PC-9 (cell line): ENCODE data around the gene EPHB2. TPM values are rescaled to one million over a fixed set of nuclear protein-coding genes. Genes with fewer than 3 reads are reported as not detected.

Experiments
- Bru-seq: library from RNA; stranded (reverse); fragments of 400-500 nt; gene quantifications from one replicate; lab custom pipeline; 2021; lab: Mats Ljungman, UMichigan
- BruChase-seq, 2 experiments: library from RNA; stranded (reverse); fragments of 400-500 nt; gene quantifications; one replicate each; lab custom pipeline; 2021; lab: Mats Ljungman, UMichigan
- BruUV-seq: library from RNA; stranded (reverse); fragments of 400-500 nt; replicated peaks from 2 replicates; lab custom pipeline; 2021; lab: Mats Ljungman, UMichigan
- CTCF ChIA-PET: fragments of 300-600 bp; sonication (Branson Sonifier 250); formaldehyde crosslinking; loops from one replicate; lab custom pipeline; 2022; ENCODE audit warnings: antibody characterized with exemption; lab: Charles Lee
- POLR2A ChIA-PET: fragments of 300-600 bp; sonication (Branson Sonifier 250); formaldehyde crosslinking; loops from one replicate; lab custom pipeline; 2022; ENCODE audit warnings: antibody characterized with exemption; ENCODE audit not compliant: unreplicated experiment; lab: Charles Lee
- DNase-seq, 2 experiments: peaks; one replicate each; pipeline versions ENCODE4 v3.0.0 to v3.0.0-alpha.2; 2015 to 2022; ENCODE audit warnings: mixed read lengths in 1 of 2
- H2AFZ ChIP-seq: fragments of 200-600 bp; sonication (generic); 2 replicates; pipeline ENCODE4 v1.8.1; 2017; ENCODE audit warnings: antibody characterized with exemption
- H3F3A ChIP-seq: fragments of 200-600 bp; sonication (generic); 2 replicates; pipeline ENCODE4 v1.8.1; 2017; ENCODE audit warnings: antibody characterized with exemption, mild to moderate bottlenecking, low read depth; ENCODE audit not compliant: insufficient read depth
- H3K27ac ChIP-seq: fragments of 200-600 bp; sonication (generic); 2 replicates; pipeline ENCODE4 v1.6.1; 2016; ENCODE audit warnings: mixed run types
- H3K27me3 ChIP-seq: fragments of 200-600 bp; sonication (generic); 2 replicates; pipeline ENCODE4 v1.6.1; 2016; ENCODE audit warnings: low read depth, mixed run types; ENCODE audit not compliant: insufficient read depth
- H3K36me3 ChIP-seq: fragments of 200-600 bp; sonication (generic); 2 replicates; pipeline ENCODE4 v1.6.1; 2016; ENCODE audit warnings: low read depth, mixed run types
- H3K4me1 ChIP-seq: fragments of 200-600 bp; sonication (generic); replicated peaks from 2 replicates; pipeline ENCODE4 v1.6.1; 2016; ENCODE audit warnings: mixed run types; ENCODE audit not compliant: insufficient read depth
- H3K4me2 ChIP-seq: fragments of 200-600 bp; sonication (generic); 2 replicates; pipeline ENCODE4 v1.6.1; 2017; ENCODE audit warnings: mixed run types
- H3K4me3 ChIP-seq: fragments of 200-600 bp; sonication (generic); 2 replicates; pipeline ENCODE4 v1.6.1; 2016; ENCODE audit warnings: mixed run types
- H3K79me2 ChIP-seq: fragments of 200-600 bp; sonication (generic); 2 replicates; pipeline ENCODE4 v1.6.1; 2017; ENCODE audit warnings: low read depth, mixed run types
- H3K9me2 ChIP-seq: fragments of 200-600 bp; sonication (generic); 2 replicates; pipeline ENCODE4 v1.8.1; 2017; ENCODE audit warnings: mild to moderate bottlenecking; ENCODE audit not compliant: insufficient read depth
- H3K9me3 ChIP-seq: fragments of 200-600 bp; sonication (generic); 2 replicates; pipeline ENCODE4 v1.8.1; 2016; ENCODE audit warnings: low read depth; ENCODE audit not compliant: insufficient read depth
- H4K20me1 ChIP-seq: fragments of 200-600 bp; sonication (generic); 2 replicates; pipeline ENCODE4 v1.8.1; 2017; ENCODE audit not compliant: insufficient read depth
- CTCF ChIP-seq: fragments of 200-600 bp; sonication (generic); conservative IDR thresholded peaks from 2 replicates; pipeline ENCODE4 v1.6.1; 2017; ENCODE audit warnings: mixed run types, antibody characterized with exemption, mild to moderate bottlenecking, moderate library complexity
- EZH2 ChIP-seq: fragments of 200-600 bp; sonication (generic); IDR thresholded peaks from 2 replicates; pipeline ENCODE4 v1.8.0; 2017; ENCODE audit warnings: antibody characterized with exemption, low read depth
- intact Hi-C: fragments of 100-400 bp; cut with micrococcal nuclease; formaldehyde crosslinking; loops from one replicate; pipeline ENCODE4 v1.10.0; 2022; ENCODE audit not compliant: unreplicated experiment
- long read RNA-seq: library from polyadenylated mRNA; stranded (forward); transcript quantifications from one replicate; pipeline ENCODE4 v2.0.0, GENCODE V29; 2022
- total RNA-seq: library from RNA; stranded (reverse); gene quantifications from 2 replicates; pipeline ENCODE4 v1.2.3, GENCODE V29; 2021

Gene EPHB2
- total RNA-seq (26.7 and 31.1 TPM in 2 replicates), Bru-seq, nascent RNA (percentile 52 among the genes with signal in this experiment), BruChase-seq, experiment 1, labeled RNA remaining after a 2-hour chase (percentile 51 among the genes with signal in this experiment), BruChase-seq, experiment 2, labeled RNA remaining after a 6-hour chase (percentile 53 among the genes with signal in this experiment)
- long read RNA-seq, partial matches to known transcripts: 8 of 24 reads
- long read RNA-seq, other reads (novel, unspliced or antisense): 10 of 24 reads

DNA sequence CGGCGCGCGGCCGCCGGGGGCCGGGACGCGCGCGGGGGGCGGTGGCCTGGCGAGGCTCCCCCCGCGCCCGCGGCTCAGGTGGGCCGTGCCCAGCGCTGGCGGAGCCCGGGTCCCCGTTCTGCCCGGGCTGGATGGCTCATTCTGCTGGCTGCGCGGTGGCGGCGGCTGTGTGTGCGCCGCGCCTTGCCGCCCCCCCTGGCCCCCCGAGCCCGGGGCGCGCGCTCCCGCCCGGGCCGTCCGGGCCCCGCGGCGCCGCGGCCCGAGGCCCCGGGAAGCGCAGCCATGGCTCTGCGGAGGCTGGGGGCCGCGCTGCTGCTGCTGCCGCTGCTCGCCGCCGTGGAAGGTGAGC, at the start of gene EPHB2:
EPHB2 (plus strand) TSS at position 139 of the 349 bp plus-strand sequence; CDS start at position 283, 144 bp downstream.
- Histone ChIP-seq H3F3A (no peaks in the 10 kb centered on the region), H3K27me3 (no peaks in the 10 kb centered on the region), H3K4me1 (0 out of 2 replicates have a peak, but pooled peaks cover 5% of the 10 kb centered on the region), H2AFZ (peak within 1 kb of the TSS; percentile 69; the same call in 1 of the 2 replicates), H3K27ac (no peak within 1 kb of the TSS), H3K36me3 (no peaks in the 10 kb centered on the region), H3K4me2 (peak within 1 kb of the TSS; percentile 91), H3K79me2 (no peaks in the 10 kb centered on the region), H3K9me2 (no peaks in the 10 kb centered on the region), H4K20me1 (no peaks in the 10 kb centered on the region), H3K9me3 (no peaks in the 10 kb centered on the region), H3K4me3 (peak within 1 kb of the TSS; percentile 66)
- intact Hi-C loops: loop anchor here (1.0 to 5.0 kb wide), 2 partner anchors 37 to 116 kb away; no protein-coding TSS in a partner anchor
- DNase-seq: peak in 1 of 2 experiments; percentile 60
- ChIA-PET CTCF (no interaction called here), POLR2A (no interaction called here)
- TF ChIP-seq CTCF (no peak), EZH2 (no peak)
- BruUV-seq: no TSS peak

- no peak overlapping the region for H3K4me3 ChIP-seq
- peaks cover 18% of the 10 kb centered on the region for H3K27me3 ChIP-seq
- no peak overlapping the region for H3K4me2 ChIP-seq
- no peaks in the 10 kb centered on the region for H3K9me2 ChIP-seq
- no TSS peak for BruUV-seq
- TF ChIP-seq CTCF (no peak), EZH2 (no peak)
- H3K27ac ChIP-seq: no peak overlapping the region
- H4K20me1 ChIP-seq: no peaks in the 10 kb centered on the region
- no peaks in the 10 kb centered on the region for H3K36me3 ChIP-seq
- CTCF ChIA-PET: no interaction called here
- H3K79me2 ChIP-seq: no peaks in the 10 kb centered on the region
- H3K9me3 ChIP-seq: no peaks in the 10 kb centered on the region
- no peak for DNase-seq
- intact Hi-C loops: no loop called here
- H3F3A ChIP-seq: no peaks in the 10 kb centered on the region
- no peak overlapping the region for H2AFZ ChIP-seq
- POLR2A ChIA-PET: no interaction called here
- no peaks in the 10 kb centered on the region for H3K4me1 ChIP-seq
These were observed 48.8 kb upstream of the EPHB2 start for GRCh38 chr1:22661880-22662279.

GRCh38 chr1:22662318-22662717, 48.3 kb upstream of the EPHB2 start:
- intact Hi-C loops: no loop called here
- Histone ChIP-seq H3K9me3 (no peaks in the 10 kb centered on the region), H3K9me2 (no peaks in the 10 kb centered on the region), H3K36me3 (no peaks in the 10 kb centered on the region), H3K4me2 (no peak overlapping the region), H3K4me1 (no peaks in the 10 kb centered on the region), H3K27ac (no peak overlapping the region), H3K79me2 (no peaks in the 10 kb centered on the region), H3K27me3 (peaks cover 14% of the 10 kb centered on the region), H3K4me3 (no peak overlapping the region), H4K20me1 (no peaks in the 10 kb centered on the region), H2AFZ (no peak overlapping the region), H3F3A (no peaks in the 10 kb centered on the region)
- TF ChIP-seq CTCF (no peak), EZH2 (no peak)
- no TSS peak for BruUV-seq
- no peak for DNase-seq
- ChIA-PET CTCF (no interaction called here), POLR2A (no interaction called here)
